Adrenal gland (tissue), 5 donors: ENCODE measurements around the gene MEIS1.
A peak's percentile ranks its signal among the peaks of the same experiment; 100 is the strongest.

Source experiments
- CTCF ChIP-seq, 6 experiments: fragments of 450-650 bp in 4 of 6; fragments of 200-600 bp in 2 of 6; sonication (generic) in 1 of 6; IDR thresholded peaks; 1 replicate in 5 of 6; 2 replicates in 1 of 6; pipeline versions ENCODE4 v1.5.1 to v1.8.0; 2016 to 2021; ENCODE audit warnings: antibody characterized with exemption in 6 of 6, mild to moderate bottlenecking in 2 of 6, moderate library complexity in 1 of 6
- POLR2A ChIP-seq, 2 donors: fragments of 450-650 bp; IDR thresholded peaks; one replicate each; pipeline ENCODE4 v1.6.1; 2017; ENCODE audit warnings: antibody characterized with exemption in 2 of 2, mild to moderate bottlenecking in 2 of 2, moderate library complexity in 1 of 2
- donor health status: DM: no; HTN: no; CAD: no.

- no peak for TF ChIP-seq CTCF (IDR thresholded peaks at IDR 0.05)
- TF ChIP-seq POLR2A (IDR thresholded peaks at IDR 0.05), result peak in 1 of 2 donors; percentile 39
Measured at GRCh38 chr2:66445925-66446871, 11.3 kb downstream of the MEIS1 start.
